ENCODE results near the gene TMCC3.

DNA sequence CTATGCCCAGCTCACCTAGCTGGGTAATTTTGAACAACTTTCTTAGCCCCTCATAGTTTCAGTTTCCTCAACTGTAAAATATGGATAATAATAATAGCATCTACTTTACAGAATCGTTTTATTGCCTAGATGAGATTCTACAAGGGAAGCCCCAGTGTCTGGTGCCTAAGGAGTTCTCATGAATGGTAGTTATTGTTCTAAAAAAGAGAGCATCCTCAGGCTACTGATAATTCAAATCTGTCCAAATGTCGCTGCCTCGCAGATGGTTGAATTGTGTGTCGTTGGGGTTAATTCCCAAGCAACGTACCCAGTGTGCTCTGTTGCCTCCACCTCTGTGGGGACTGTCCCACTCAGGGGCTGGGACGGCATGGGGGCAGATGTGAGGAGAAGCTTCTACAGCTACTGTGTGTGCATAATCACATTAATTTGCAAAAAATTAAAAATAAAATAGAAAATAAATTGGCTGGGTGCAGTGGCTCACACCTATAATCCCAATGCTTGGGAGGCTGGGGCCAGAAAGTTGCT is 119.1 kb downstream of the TMCC3 start:
- TF ChIP-seq, protein P1, sequence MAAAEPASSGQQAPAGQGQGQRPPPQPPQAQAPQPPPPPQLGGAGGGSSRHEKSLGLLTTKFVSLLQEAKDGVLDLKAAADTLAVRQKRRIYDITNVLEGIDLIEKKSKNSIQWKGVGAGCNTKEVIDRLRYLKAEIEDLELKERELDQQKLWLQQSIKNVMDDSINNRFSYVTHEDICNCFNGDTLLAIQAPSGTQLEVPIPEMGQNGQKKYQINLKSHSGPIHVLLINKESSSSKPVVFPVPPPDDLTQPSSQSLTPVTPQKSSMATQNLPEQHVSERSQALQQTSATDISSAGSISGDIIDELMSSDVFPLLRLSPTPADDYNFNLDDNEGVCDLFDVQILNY (CRISPR knock-in tag; IDR thresholded peaks at IDR 0.05), result no peak
- TF ChIP-seq, protein P2, sequence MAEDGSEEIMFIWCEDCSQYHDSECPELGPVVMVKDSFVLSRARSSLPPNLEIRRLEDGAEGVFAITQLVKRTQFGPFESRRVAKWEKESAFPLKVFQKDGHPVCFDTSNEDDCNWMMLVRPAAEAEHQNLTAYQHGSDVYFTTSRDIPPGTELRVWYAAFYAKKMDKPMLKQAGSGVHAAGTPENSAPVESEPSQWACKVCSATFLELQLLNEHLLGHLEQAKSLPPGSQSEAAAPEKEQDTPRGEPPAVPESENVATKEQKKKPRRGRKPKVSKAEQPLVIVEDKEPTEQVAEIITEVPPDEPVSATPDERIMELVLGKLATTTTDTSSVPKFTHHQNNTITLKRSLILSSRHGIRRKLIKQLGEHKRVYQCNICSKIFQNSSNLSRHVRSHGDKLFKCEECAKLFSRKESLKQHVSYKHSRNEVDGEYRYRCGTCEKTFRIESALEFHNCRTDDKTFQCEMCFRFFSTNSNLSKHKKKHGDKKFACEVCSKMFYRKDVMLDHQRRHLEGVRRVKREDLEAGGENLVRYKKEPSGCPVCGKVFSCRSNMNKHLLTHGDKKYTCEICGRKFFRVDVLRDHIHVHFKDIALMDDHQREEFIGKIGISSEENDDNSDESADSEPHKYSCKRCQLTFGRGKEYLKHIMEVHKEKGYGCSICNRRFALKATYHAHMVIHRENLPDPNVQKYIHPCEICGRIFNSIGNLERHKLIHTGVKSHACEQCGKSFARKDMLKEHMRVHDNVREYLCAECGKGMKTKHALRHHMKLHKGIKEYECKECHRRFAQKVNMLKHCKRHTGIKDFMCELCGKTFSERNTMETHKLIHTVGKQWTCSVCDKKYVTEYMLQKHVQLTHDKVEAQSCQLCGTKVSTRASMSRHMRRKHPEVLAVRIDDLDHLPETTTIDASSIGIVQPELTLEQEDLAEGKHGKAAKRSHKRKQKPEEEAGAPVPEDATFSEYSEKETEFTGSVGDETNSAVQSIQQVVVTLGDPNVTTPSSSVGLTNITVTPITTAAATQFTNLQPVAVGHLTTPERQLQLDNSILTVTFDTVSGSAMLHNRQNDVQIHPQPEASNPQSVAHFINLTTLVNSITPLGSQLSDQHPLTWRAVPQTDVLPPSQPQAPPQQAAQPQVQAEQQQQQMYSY (CRISPR knock-in tag; IDR thresholded peaks at IDR 0.05), result no peak
- TF ChIP-seq, protein P3, sequence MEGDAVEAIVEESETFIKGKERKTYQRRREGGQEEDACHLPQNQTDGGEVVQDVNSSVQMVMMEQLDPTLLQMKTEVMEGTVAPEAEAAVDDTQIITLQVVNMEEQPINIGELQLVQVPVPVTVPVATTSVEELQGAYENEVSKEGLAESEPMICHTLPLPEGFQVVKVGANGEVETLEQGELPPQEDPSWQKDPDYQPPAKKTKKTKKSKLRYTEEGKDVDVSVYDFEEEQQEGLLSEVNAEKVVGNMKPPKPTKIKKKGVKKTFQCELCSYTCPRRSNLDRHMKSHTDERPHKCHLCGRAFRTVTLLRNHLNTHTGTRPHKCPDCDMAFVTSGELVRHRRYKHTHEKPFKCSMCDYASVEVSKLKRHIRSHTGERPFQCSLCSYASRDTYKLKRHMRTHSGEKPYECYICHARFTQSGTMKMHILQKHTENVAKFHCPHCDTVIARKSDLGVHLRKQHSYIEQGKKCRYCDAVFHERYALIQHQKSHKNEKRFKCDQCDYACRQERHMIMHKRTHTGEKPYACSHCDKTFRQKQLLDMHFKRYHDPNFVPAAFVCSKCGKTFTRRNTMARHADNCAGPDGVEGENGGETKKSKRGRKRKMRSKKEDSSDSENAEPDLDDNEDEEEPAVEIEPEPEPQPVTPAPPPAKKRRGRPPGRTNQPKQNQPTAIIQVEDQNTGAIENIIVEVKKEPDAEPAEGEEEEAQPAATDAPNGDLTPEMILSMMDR (IDR thresholded peaks at IDR 0.05), result no peak
- TF ChIP-seq MXD4 (CRISPR knock-in tag; IDR thresholded peaks at IDR 0.05; ENCODE audit: borderline replicate concordance) (no peak), ZNF121 (CRISPR knock-in tag; IDR thresholded peaks at IDR 0.05) (no peak), TEAD1 (CRISPR knock-in tag; IDR thresholded peaks at IDR 0.05) (no peak), FOXP1 (CRISPR knock-in tag; IDR thresholded peaks at IDR 0.05; ENCODE audit: borderline replicate concordance) (no peak), CREM (CRISPR knock-in tag; IDR thresholded peaks at IDR 0.05) (no peak), ZNF138 (CRISPR knock-in tag; conservative IDR thresholded peaks at IDR 0.05) (no peak), CREB1 (CRISPR knock-in tag; IDR thresholded peaks at IDR 0.05) (no peak), NR3C1 (CRISPR knock-in tag; conservative IDR thresholded peaks at IDR 0.05; ENCODE audit: low read depth) (no peak)
- TF ChIP-seq, protein P4, sequence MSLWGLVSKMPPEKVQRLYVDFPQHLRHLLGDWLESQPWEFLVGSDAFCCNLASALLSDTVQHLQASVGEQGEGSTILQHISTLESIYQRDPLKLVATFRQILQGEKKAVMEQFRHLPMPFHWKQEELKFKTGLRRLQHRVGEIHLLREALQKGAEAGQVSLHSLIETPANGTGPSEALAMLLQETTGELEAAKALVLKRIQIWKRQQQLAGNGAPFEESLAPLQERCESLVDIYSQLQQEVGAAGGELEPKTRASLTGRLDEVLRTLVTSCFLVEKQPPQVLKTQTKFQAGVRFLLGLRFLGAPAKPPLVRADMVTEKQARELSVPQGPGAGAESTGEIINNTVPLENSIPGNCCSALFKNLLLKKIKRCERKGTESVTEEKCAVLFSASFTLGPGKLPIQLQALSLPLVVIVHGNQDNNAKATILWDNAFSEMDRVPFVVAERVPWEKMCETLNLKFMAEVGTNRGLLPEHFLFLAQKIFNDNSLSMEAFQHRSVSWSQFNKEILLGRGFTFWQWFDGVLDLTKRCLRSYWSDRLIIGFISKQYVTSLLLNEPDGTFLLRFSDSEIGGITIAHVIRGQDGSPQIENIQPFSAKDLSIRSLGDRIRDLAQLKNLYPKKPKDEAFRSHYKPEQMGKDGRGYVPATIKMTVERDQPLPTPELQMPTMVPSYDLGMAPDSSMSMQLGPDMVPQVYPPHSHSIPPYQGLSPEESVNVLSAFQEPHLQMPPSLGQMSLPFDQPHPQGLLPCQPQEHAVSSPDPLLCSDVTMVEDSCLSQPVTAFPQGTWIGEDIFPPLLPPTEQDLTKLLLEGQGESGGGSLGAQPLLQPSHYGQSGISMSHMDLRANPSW (CRISPR knock-in tag; conservative IDR thresholded peaks at IDR 0.05; ENCODE audit: low read depth), result no peak
- TF ChIP-seq, protein P5, sequence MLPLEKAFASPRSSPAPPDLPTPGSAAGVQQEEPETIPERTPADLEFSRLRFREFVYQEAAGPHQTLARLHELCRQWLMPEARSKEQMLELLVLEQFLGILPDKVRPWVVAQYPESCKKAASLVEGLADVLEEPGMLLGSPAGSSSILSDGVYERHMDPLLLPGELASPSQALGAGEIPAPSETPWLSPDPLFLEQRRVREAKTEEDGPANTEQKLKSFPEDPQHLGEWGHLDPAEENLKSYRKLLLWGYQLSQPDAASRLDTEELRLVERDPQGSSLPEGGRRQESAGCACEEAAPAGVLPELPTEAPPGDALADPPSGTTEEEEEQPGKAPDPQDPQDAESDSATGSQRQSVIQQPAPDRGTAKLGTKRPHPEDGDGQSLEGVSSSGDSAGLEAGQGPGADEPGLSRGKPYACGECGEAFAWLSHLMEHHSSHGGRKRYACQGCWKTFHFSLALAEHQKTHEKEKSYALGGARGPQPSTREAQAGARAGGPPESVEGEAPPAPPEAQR (CRISPR knock-in tag; IDR thresholded peaks at IDR 0.05), result no peak
- TF ChIP-seq, protein P6, sequence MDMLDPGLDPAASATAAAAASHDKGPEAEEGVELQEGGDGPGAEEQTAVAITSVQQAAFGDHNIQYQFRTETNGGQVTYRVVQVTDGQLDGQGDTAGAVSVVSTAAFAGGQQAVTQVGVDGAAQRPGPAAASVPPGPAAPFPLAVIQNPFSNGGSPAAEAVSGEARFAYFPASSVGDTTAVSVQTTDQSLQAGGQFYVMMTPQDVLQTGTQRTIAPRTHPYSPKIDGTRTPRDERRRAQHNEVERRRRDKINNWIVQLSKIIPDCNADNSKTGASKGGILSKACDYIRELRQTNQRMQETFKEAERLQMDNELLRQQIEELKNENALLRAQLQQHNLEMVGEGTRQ (CRISPR knock-in tag; IDR thresholded peaks at IDR 0.05), result no peak
